HS-5 (cell line): ENCODE results near the gene PLPP4.

Source experiments
- DNase-seq: peaks from one replicate; pipeline ENCODE4 v3.0.0-alpha.2; 2012; ENCODE audit warnings: low read depth

Gene PLPP4

DNA sequence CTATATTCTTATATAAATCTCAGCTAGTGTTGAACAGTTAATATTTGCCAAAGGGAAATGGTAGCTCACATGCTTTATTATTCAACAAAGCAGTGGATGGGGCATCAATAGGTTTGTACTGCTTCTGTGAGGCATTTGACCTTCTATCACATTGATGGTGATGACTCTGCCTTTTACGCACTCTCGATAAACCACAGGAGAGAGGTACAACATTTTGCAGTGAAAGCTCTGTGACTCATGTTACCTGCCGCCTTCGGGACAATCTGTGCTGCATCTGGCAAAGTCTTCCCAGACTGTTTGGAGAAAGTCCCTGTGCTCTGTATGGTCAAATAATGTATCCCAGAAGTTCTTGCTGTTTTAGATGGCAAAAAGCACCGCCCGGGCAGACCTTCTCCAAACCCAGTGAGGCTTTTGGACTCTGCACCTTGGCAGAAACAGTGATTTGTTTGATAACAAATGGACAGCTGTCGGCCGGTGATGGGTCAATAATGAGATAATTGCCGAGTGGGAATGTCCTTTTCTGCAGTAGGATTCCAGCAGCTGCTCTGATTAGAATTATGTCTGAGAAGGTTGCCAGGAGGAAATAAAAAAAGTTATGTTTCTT, 61.0 kb downstream of the PLPP4 start:
- DNase-seq = no peak

GRCh38 chr10:120521880-120522279, 64.9 kb downstream of the PLPP4 start:
- no peak for DNase-seq

- no peak for DNase-seq
Measured at GRCh38 chr10:120527691-120528090, 70.7 kb downstream of the PLPP4 start.

GRCh38 chr10:120530699-120531098, 73.7 kb downstream of the PLPP4 start:
- DNase-seq = no peak

DNA sequence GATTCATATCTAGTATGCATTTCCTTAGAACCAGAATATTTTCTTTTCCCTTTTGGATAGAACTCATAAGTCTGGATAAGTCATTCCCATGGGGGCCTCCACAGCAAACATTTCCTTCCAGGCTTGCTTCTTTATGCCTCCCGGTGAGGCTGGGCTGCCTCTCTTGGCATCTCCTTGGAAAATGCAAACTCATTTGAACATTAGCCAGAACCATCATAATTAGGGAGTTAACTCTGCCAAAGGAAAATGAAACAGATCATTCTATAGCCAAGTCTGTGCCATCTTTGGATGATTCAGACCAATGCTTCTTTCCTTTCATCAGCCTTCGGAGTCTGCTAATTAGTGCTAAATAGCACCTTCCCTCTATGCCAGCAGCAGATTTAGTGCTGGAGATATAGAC, 81.1 kb downstream of the PLPP4 start:
- no peak for DNase-seq

GRCh38 chr10:120539076-120539475, 82.0 kb downstream of the PLPP4 start:
- DNase-seq = no peak

DNA sequence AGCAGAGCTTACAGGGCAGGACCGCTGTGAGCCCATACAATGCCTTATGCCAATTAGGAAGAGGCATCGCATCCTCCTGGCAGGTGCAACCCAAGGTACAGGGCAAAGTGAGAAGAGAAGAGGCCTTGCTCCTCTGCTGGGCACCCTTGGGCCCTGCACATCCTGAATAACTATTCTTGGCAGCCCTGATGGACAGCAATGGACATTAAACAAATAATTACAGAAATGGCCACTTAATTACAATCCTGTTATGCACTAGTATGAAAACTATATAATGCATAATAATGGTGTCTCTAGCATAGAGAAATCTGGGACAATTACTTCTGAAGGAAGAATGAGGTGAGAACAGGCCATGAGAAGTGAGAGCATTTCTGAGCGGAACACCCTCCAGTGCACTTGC, 83.5 kb downstream of the PLPP4 start:
- no peak for DNase-seq

DNA sequence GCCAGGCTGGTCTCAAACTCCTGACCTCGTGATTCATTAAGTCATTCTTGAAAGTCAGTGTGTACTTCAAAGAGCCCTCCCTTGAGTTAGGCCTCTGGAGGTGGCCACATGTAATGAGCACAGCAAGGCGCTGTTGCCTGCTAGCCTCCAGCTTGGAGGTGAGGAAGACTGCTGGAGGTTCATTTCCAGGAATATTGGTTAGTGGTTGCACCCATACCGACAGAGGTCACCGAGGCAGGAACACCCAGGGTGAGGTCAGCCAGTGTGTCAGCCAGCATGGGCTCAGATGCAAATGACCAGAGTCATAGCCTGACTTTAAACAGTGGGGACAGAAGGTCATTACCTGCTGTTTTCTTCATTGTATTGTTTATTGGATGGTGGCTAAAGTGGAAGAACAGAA, 85.0 kb downstream of the PLPP4 start:
- DNase-seq = no peak

GRCh38 chr10:120542591-120542990, 85.6 kb downstream of the PLPP4 start:
- no peak for DNase-seq

GRCh38 chr10:120543291-120543690, 86.3 kb downstream of the PLPP4 start:
- DNase-seq = no peak

- no peak for DNase-seq
Measured at GRCh38 chr10:120548210-120548609, 91.2 kb downstream of the PLPP4 start.

- DNase-seq = no peak
Measured at GRCh38 chr10:120552262-120552661, 95.2 kb downstream of the PLPP4 start.

GRCh38 chr10:120553911-120554310, 96.9 kb downstream of the PLPP4 start:
- DNase-seq = no peak

DNA sequence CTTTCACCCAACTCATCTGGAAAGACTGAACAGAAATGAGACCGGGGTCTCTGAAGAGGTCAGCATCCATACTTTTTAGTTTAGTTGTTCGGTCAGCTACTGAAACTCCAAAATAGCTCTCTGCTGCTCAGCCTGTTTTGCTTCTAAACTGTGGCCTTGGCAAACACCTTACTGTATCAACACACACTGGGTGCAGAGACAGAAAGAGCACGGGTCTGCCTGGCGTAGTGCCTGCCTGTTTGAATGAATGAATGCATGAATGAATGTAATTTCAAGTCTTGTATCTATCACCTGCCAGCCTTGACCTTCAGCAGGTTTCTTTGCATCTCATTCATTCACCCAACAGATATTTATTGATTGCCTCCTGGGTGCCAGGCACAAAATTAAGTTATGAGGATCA, 98.4 kb downstream of the PLPP4 start:
- no peak for DNase-seq

DNA sequence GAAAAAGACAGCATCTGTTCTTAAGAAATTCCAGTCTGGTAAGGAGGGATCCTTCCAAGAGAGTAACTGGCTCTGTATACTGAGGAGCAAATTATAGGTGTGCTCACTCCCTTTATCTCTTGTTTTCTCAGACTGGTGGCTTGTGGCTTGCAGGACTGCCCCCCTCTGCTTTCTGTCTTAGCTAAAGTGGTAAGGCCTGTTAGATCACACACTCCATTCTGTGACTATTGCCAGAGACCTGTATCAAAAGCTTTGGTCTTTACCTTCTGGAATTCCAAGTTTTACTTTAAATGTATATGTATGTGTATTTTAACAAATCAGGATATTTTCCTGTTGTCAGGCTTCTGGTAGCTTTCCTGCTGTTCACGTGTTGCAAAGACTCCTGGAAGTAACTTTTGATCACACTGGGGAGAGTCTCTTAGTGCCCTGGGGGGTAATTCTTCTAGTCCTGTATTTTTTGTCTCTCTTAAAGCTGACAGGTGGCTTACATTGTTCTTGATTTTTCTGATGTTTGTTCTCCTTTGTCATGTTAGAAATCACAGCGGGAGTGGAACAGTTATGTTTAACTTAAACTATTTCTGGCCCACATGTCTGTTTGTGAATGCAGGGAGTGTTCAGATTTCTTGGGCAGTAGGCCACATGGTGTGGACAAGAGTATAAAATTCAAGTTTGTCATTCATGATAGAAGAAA, 99.0 kb downstream of the PLPP4 start:
- no peak for DNase-seq

DNA sequence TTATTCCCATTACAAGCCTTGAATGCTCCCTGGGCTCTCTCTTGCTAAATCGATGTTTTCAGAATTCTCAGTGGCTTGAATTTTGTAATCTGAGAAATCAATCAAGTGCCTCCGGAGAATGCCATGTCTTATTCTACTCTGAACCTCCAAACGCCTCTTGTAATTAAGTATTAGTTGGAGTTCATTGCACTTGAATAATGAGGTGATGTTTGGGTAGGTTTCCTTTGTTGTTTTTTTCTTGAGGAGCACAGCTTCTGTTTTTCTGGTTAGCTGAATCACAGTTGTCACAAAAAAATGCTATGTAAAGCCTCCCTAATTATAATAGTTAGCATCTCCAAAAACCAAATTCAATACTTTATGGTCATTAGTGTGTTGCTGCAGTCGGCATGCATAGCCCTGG, 100.3 kb downstream of the PLPP4 start:
- no peak for DNase-seq

DNA sequence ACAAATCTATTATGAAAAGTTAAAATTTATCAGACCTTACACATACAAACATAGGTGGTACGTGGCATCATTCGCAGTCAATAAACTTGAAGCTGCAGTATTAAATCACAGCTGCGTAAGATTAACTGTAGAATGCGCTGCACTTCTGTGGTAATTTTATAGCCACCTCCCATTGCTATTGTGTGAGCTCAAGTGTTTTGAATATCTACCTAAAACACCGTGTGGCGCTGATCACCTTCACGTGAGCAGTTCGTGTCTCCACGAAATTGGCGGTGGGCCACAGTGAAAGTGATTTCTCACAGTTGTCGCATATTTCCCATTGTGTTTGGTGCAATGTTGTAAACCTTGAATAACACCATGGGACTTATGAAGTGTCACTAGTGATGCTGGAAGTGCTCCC, 102.8 kb downstream of the PLPP4 start:
- no peak for DNase-seq

- no peak for DNase-seq
Measured at GRCh38 chr10:120562956-120563355, 105.9 kb downstream of the PLPP4 start.

GRCh38 chr10:120570418-120570817, 113.4 kb downstream of the PLPP4 start:
- DNase-seq = no peak

DNA sequence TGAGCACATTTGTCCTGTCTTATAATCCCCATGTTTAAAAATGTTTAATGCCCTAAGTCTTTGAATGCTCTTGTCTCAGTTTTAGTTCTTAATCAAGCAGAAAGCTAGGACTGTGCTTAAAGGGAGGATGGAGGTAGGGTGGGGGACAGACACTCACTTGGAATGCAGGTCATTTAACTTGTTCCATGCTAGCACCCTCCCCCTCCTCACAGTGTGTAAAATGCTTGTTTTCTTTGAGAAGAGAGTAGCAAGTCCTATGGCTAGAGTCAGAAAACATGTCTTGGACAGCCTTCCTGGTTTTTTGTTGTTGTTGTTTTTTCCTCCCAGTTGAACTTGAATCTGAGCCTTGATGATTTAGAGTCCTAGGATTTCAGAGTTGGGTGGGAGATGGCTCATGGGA, 114.2 kb downstream of the PLPP4 start:
- no peak for DNase-seq

DNA sequence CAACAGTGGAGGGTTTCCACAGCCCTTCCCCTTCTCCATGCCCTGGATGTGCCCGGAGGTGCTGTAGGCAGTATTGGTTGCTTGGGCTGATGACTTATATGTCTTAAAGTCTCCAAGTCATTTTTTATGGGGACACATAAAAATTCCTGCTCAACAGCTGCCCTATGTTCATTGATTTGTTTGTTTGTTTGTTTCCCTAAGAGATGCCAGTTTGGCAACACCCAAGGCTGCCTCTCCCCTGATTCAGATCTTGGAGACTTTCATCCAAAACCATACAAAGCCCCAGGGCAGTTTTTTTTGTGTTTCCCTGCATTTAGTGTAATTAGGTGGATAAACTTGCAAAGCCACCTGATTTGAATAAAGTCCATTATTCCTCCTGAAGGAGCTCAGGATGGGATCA, 115.3 kb downstream of the PLPP4 start:
- DNase-seq = no peak

- DNase-seq = no peak
Measured at GRCh38 chr10:120573355-120573754, 116.3 kb downstream of the PLPP4 start.

DNA sequence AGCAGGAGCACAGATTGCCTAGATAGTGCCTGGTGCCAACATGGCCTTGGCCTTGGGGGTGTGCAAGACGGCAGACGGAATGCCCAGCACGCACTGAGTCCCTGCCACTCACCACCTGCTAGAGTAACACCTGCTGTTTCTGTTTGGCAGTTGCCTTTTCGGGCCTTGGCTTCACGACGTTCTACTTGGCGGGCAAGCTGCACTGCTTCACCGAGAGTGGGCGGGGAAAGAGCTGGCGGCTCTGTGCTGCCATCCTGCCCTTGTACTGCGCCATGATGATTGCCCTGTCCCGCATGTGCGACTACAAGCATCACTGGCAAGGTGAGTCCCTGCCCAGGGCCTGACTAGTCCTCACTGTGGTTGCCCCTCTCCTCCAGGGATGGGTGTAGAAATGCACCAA, 118.0 kb downstream of the PLPP4 start:
- DNase-seq = no peak

- DNase-seq = no peak
Measured at GRCh38 chr10:120575411-120575810, 118.4 kb downstream of the PLPP4 start.
